ENCODE measurements around the gene APOA1.

GRCh38 chr11:116800610-116801009 lies 36.8 kb downstream of the APOA1 start:
- no peak for TF ChIP-seq TAF1 (IDR thresholded peaks at IDR 0.05; ENCODE audit: borderline replicate concordance, insufficient read depth, low read length)
- TF ChIP-seq POLR2AphosphoS5 (IDR thresholded peaks at IDR 0.05; ENCODE audit: low read depth, low read length): no peak
- TF ChIP-seq REST (IDR thresholded peaks at IDR 0.05; ENCODE audit: insufficient read depth in 1 of 2, low read depth in 2 of 2, low read length in 2 of 2): no peak

Data from PFSK-1 (cell line).